Epithelial cell of esophagus (primary cell): ENCODE results near the gene RALGAPA2.

ENCODE experiments used
- DNase-seq: peaks from one replicate; pipeline ENCODE4 v3.0.0; 2010; ENCODE audit warnings: low read depth
- H3K4me3 ChIP-seq: 2 replicates; pipeline ENCODE4 v1.5.1; 2011; ENCODE audit warnings: mild to moderate bottlenecking, low read length, control low read depth
- TF ChIP-seq, protein P1 (sequence below): IDR thresholded peaks from 2 replicates; pipeline ENCODE4 v1.5.1; 2011; ENCODE audit warnings: low read depth, mild to moderate bottlenecking, low read length, control low read depth, inconsistent platforms; ENCODE audit not compliant: insufficient read depth; ENCODE audit errors: missing control alignments

The RALGAPA2 gene

GRCh38 chr20:20406306-20406705 lies 306.1 kb downstream of the RALGAPA2 start:
- H3K4me3 ChIP-seq: no peak overlapping the region
- DNase-seq: no peak
- TF ChIP-seq, protein P1, sequence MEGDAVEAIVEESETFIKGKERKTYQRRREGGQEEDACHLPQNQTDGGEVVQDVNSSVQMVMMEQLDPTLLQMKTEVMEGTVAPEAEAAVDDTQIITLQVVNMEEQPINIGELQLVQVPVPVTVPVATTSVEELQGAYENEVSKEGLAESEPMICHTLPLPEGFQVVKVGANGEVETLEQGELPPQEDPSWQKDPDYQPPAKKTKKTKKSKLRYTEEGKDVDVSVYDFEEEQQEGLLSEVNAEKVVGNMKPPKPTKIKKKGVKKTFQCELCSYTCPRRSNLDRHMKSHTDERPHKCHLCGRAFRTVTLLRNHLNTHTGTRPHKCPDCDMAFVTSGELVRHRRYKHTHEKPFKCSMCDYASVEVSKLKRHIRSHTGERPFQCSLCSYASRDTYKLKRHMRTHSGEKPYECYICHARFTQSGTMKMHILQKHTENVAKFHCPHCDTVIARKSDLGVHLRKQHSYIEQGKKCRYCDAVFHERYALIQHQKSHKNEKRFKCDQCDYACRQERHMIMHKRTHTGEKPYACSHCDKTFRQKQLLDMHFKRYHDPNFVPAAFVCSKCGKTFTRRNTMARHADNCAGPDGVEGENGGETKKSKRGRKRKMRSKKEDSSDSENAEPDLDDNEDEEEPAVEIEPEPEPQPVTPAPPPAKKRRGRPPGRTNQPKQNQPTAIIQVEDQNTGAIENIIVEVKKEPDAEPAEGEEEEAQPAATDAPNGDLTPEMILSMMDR: no peak

GRCh38 chr20:20405623-20406022 lies 306.8 kb downstream of the RALGAPA2 start:
- H3K4me3 ChIP-seq: no peak overlapping the region
- TF ChIP-seq, protein P1: no peak
- no peak for DNase-seq

DNA sequence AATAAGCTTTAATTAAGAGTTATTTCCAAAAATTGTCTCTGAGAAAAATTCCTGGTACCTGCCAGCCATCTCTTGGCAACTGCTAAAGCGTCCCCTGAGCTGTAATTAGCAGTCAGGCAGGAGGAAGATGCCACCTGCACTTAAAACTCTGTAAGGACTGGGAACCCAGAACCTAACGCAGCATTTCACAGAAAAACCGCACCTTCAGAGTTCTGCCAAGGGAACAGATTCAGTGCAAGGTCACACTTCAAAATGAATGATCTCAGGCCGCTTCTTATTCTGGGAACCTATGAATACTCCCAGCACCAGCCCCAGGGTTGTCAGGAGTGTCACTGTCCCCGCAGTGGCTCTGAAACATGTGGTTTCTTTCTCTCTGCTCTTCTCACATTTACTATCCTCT lies 307.8 kb downstream of the RALGAPA2 start:
- no peak overlapping the region for H3K4me3 ChIP-seq
- no peak for DNase-seq
- TF ChIP-seq, protein P1: no peak

- H3K4me3 ChIP-seq: no peak overlapping the region
- TF ChIP-seq, protein P1: no peak
These were observed 310.5 kb downstream of the RALGAPA2 start for GRCh38 chr20:20401991-20402390.

GRCh38 chr20:20399531-20400500 lies 312.6 kb downstream of the RALGAPA2 start:
- no peak overlapping the region for H3K4me3 ChIP-seq
- no peak for DNase-seq
- TF ChIP-seq, protein P1: no peak

More at GRCh38 chr20:20401991-20402390, 310.5 kb downstream of the RALGAPA2 start:
- no peak for DNase-seq

DNA sequence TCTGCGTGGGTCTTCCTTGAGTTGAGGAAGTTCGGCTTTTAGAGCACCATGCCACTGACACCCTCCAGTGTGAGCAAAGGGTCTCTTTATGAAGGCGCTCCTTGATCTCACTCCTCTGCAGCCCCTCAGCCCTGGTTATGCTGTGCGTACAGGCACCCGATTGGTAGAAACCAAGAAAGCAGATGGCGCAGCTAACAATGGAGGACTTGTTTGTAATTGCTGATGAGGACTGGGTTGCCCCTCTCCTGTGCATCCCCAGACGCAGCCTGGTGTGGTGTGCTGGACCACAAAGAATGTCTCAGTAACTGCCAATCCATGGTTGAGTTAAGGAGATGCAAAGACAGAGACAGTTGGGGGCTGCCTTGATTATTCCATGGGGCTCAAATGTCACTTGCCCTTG lies 314.3 kb downstream of the RALGAPA2 start:
- DNase-seq: no peak
- no peak overlapping the region for H3K4me3 ChIP-seq
- TF ChIP-seq, protein P1: no peak
